AG04450 (cell line): ENCODE data around the gene CIBAR2. TPM values are rescaled to one million over a fixed set of nuclear protein-coding genes. Genes with fewer than 3 reads are reported as not detected.

Experiments
- CTCF ChIA-PET: fragments of 300-600, 350-600 bp; formaldehyde crosslinking; extraction: SDS; loops from one replicate; lab custom pipeline; 2022; ENCODE audit warnings: antibody characterized with exemption, inconsistent platforms; lab: Charles Lee
- POLR2A ChIA-PET: fragments of 350-600 bp; formaldehyde crosslinking; extraction: SDS; loops from one replicate; lab custom pipeline; 2021; ENCODE audit warnings: antibody characterized with exemption, inconsistent platforms; lab: Yijun Ruan, JAX
- DNase-seq: peaks from one replicate; pipeline ENCODE4 v3.0.0-alpha.2; 2011; ENCODE audit warnings: low read depth, low spot score
- H3K27ac ChIP-seq: one replicate; pipeline ENCODE4 v1.5.1; 2012; ENCODE audit warnings: low read depth, low read length, control low read depth
- H3K27me3 ChIP-seq: one replicate; pipeline ENCODE4 v1.6.0; 2012; ENCODE audit warnings: low read length; ENCODE audit not compliant: control insufficient read depth, insufficient read depth
- H3K4me3 ChIP-seq: 2 replicates; pipeline ENCODE4 v1.5.1; 2011; ENCODE audit warnings: mild to moderate bottlenecking, low read depth, low read length, control low read depth
- H3K9me3 ChIP-seq: 2 replicates; pipeline ENCODE4 v1.5.1; 2012; ENCODE audit warnings: low read length; ENCODE audit not compliant: control insufficient read depth, insufficient read depth
- CTCF ChIP-seq: IDR thresholded peaks from 2 replicates; pipeline ENCODE4 v1.5.1; 2011; ENCODE audit warnings: low read depth, low read length, control low read depth, inconsistent platforms
- polyA plus RNA-seq: library from polyadenylated mRNA; depleted of rRNA; stranded (reverse); fragments of >200 nt; gene quantifications from 2 replicates; pipeline ENCODE4 v1.2.3, GENCODE V29; 2011

The CIBAR2 gene
- polyA plus RNA-seq, 1 experiment, result 0.41 TPM

- Histone ChIP-seq H3K27me3 (no peaks in the 10 kb centered on the region), H3K4me3 (no peak overlapping the region), H3K9me3 (no peaks in the 10 kb centered on the region; the same call in 1 of the 2 replicates), H3K27ac (no peak overlapping the region)
- no peak for DNase-seq
- CTCF ChIA-PET, result interaction anchor here (1.1 kb wide), 1 partner anchor 30 kb away, joined by 4 read pairs; no protein-coding TSS in a partner anchor
- POLR2A ChIA-PET, result no interaction called here
- TF ChIP-seq CTCF, result peak; percentile 33; the same call in 1 of the 2 replicates
Measured at GRCh38 chr16:85086347-85087291, 25.7 kb downstream of the CIBAR2 start.

GRCh38 chr16:85085721-85086120 is 26.6 kb downstream of the CIBAR2 start:
- no peaks in the 10 kb centered on the region; the same call in 1 of the 2 replicates for H3K9me3 ChIP-seq
- ChIA-PET CTCF (no interaction called here), POLR2A (no interaction called here)
- TF ChIP-seq CTCF, result no peak
- no peaks in the 10 kb centered on the region for H3K27me3 ChIP-seq
- no peak overlapping the region for H3K4me3 ChIP-seq
- H3K27ac ChIP-seq, result no peak overlapping the region
- DNase-seq, result no peak

DNA sequence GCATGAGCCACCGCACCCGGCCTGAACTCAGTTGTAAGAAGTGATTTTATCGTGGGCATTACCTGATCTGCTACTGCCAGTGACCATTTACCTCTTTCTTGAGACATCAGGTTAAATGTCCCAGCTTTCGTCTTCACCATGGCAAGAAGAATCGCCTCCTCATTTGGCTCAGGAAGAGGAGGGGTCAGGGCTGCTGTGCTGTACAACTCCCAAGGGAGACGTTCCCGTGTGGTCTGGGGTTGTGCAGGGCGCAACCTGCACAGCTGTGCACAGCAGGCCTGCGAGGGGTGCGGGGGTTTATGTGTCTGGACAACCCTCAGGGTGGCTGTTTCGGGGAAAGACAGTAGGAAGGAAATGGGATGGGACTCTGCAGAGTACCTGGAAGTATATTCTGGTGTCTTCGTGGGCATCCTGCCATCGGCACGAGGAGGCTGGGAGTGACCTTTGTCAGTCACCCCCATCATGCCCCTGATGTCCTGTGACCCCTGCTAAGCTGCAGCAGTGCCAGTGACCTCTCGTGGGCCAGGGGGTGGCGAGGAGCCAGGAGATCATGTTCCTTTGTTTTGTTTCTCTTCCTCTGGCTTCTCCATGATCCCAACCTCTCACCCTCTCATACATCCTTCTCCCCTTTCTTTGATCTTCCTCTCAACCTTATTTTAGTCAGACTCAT is 27.3 kb downstream of the CIBAR2 start:
- Histone ChIP-seq H3K4me3 (no peak overlapping the region), H3K9me3 (no peaks in the 10 kb centered on the region; the same call in 1 of the 2 replicates), H3K27me3 (no peaks in the 10 kb centered on the region), H3K27ac (no peak overlapping the region)
- DNase-seq, result no peak
- POLR2A ChIA-PET, result no interaction called here
- no peak for TF ChIP-seq CTCF
- CTCF ChIA-PET, result no interaction called here

DNA sequence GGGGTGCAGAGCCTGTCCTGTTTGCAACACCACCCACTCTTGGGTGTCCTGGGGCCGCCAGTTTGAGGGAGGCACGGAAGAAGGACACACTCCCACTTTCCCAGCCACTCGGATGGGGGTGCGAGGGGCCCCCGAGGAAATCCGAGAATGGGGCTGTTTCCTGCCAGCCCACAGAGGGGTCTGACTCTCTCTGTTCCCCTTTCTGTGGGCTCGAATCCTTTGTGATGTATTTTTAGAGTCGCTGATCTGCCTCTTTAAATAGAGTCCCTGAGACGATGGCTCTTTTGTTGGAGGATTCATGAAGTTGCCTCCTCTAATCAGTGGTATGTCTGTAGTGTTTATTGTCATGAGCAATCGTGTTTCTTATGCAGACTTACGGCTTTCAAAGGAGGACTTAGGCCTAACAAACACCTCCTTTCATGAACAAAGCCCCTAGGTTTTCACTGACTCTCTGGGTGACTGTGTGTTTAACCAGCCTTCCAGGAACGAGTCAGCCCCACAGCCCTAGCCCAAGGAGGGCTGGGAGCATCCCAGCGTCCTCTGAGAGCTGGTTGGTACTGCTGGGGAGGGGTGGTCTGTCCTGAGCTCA is 29.1 kb downstream of the CIBAR2 start:
- H3K27ac ChIP-seq, result no peak overlapping the region
- CTCF ChIA-PET, result interaction anchor here (1.1 kb wide), 1 partner anchor 112 kb away, joined by 6 read pairs; no protein-coding TSS in a partner anchor

More for the DNA sequence above, 29.1 kb downstream of the CIBAR2 start:
- DNase-seq, result no peak
- no peak for TF ChIP-seq CTCF
- H3K9me3 ChIP-seq, result peaks cover 3% of the 10 kb centered on the region; the same call in 1 of the 2 replicates
- POLR2A ChIA-PET, result no interaction called here
- no peaks in the 10 kb centered on the region for H3K27me3 ChIP-seq
- H3K4me3 ChIP-seq, result no peak overlapping the region
